ENCODE results near the gene ST6GALNAC5.

The ST6GALNAC5 gene

DNA sequence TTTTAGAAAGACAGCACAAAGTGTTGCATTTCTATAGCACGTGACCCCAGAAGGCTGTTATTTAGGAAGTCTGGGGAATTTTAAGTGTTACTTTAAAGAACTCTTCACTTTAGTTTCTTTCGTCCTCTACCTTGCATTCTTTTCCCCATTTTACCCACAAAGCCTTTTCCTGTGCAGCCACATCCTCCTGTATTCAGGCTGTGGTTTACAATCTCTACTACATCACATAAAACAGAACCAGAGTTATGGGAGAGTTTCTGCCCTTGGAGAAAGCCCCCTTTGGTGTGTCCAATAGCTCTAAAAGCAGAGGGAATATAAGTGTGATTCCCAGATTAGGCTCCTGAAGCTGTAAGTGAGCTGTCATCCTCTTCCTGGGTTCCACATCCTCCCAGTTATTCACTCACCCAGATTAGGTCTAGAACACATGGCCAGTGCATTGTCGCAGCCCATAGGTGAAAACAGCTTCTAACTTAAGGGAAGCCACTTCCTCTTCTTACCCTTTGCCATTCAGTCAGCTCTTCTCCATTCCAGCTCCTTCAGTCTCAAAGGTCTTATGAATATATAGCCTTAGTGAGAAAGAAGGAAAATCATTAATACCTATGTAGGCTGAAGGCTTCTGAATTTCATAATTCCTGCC, 180.8 kb downstream of the ST6GALNAC5 start:
- Histone ChIP-seq H3F3A (ENCODE audit: insufficient read depth) (no peaks in the 10 kb centered on the region), H3K27me3 (ENCODE audit: low read length) (no peaks in the 10 kb centered on the region), H3K4me2 (ENCODE audit: low read depth, low read length, poor library complexity, severe bottlenecking) (no peak overlapping the region), H3K4me3 (ENCODE audit: insufficient read depth, low read length, poor library complexity, severe bottlenecking) (no peak overlapping the region), H3K79me2 (ENCODE audit: insufficient read depth, low read length) (no peaks in the 10 kb centered on the region), H3K9me2 (replicated peaks; ENCODE audit: insufficient read depth, low read length) (no peaks in the 10 kb centered on the region), H3K27ac (ENCODE audit: low read depth, low read length) (no peak overlapping the region), H3K36me3 (ENCODE audit: low read length) (no peaks in the 10 kb centered on the region), H4K20me1 (ENCODE audit: low read depth, low read length) (no peaks in the 10 kb centered on the region), H3K9ac (ENCODE audit: low read length) (no peak overlapping the region), H3K9me3 (ENCODE audit: insufficient read depth, low read length) (no peaks in the 10 kb centered on the region), H2AFZ (ENCODE audit: low read depth, low read length, severe bottlenecking) (no peak overlapping the region)
- no peak for TF ChIP-seq EZH2phosphoT487 (conservative IDR thresholded peaks at IDR 0.05; ENCODE audit: low read length)
- TF ChIP-seq, protein P1, sequence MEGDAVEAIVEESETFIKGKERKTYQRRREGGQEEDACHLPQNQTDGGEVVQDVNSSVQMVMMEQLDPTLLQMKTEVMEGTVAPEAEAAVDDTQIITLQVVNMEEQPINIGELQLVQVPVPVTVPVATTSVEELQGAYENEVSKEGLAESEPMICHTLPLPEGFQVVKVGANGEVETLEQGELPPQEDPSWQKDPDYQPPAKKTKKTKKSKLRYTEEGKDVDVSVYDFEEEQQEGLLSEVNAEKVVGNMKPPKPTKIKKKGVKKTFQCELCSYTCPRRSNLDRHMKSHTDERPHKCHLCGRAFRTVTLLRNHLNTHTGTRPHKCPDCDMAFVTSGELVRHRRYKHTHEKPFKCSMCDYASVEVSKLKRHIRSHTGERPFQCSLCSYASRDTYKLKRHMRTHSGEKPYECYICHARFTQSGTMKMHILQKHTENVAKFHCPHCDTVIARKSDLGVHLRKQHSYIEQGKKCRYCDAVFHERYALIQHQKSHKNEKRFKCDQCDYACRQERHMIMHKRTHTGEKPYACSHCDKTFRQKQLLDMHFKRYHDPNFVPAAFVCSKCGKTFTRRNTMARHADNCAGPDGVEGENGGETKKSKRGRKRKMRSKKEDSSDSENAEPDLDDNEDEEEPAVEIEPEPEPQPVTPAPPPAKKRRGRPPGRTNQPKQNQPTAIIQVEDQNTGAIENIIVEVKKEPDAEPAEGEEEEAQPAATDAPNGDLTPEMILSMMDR (IDR thresholded peaks at IDR 0.05; ENCODE audit: insufficient read depth, low read length, poor library complexity, severe bottlenecking): no peak

DNA sequence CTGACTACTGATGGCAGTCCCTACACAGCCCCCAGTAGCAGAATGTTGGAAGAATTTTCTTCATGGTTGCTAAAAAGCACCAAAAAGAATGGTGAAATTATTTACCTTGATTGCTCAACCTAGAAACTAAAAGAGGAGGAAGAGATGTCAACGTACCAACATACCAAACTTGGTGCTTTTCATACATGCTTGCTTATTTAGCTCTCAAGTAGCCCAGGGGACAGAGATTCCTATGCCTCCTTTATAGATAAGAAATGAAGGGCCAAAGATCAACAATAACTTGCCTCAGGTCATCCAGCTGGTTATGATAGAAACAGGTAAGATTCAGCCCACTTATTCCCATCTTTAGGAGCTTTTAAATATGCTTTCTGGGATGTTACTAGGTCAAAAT, 181.3 kb downstream of the ST6GALNAC5 start:
- Histone ChIP-seq H3F3A (ENCODE audit: insufficient read depth) (no peaks in the 10 kb centered on the region), H3K9ac (ENCODE audit: low read length) (no peak overlapping the region), H3K4me2 (ENCODE audit: low read depth, low read length, poor library complexity, severe bottlenecking) (no peak overlapping the region), H2AFZ (ENCODE audit: low read depth, low read length, severe bottlenecking) (no peak overlapping the region), H4K20me1 (ENCODE audit: low read depth, low read length) (no peaks in the 10 kb centered on the region), H3K9me3 (ENCODE audit: insufficient read depth, low read length) (no peaks in the 10 kb centered on the region), H3K79me2 (ENCODE audit: insufficient read depth, low read length) (no peaks in the 10 kb centered on the region), H3K9me2 (replicated peaks; ENCODE audit: insufficient read depth, low read length) (no peaks in the 10 kb centered on the region), H3K27ac (ENCODE audit: low read depth, low read length) (no peak overlapping the region), H3K4me3 (ENCODE audit: insufficient read depth, low read length, poor library complexity, severe bottlenecking) (no peak overlapping the region), H3K36me3 (ENCODE audit: low read length) (no peaks in the 10 kb centered on the region), H3K27me3 (ENCODE audit: low read length) (no peaks in the 10 kb centered on the region)
- TF ChIP-seq, protein P1 (IDR thresholded peaks at IDR 0.05; ENCODE audit: insufficient read depth, low read length, poor library complexity, severe bottlenecking): no peak
- TF ChIP-seq EZH2phosphoT487 (conservative IDR thresholded peaks at IDR 0.05; ENCODE audit: low read length): no peak

DNA sequence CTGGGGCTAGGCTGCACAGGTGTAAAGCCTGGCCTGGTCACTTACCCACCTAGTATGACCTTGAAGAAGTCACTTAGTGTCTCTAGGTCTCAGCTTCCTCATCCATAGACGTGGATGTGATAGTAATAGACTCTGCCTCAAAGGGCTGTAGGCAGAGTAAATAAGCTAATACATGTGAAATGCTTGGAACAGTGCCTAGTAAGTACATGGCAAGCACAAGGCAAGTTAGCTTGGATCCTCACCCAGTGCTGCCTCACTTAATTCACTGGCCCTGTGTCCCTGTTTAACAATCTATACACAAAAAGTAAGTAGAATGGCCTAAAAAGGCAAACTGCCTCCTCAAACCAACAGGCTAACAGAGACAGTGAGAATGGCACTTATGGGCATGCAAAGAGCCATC, 184.1 kb downstream of the ST6GALNAC5 start:
- Histone ChIP-seq H2AFZ (ENCODE audit: low read depth, low read length, severe bottlenecking) (no peak overlapping the region), H3K27ac (ENCODE audit: low read depth, low read length) (no peak overlapping the region), H4K20me1 (ENCODE audit: low read depth, low read length) (no peaks in the 10 kb centered on the region), H3K9me3 (ENCODE audit: insufficient read depth, low read length) (no peaks in the 10 kb centered on the region), H3K9ac (ENCODE audit: low read length) (no peak overlapping the region), H3K27me3 (ENCODE audit: low read length) (no peaks in the 10 kb centered on the region), H3K4me2 (ENCODE audit: low read depth, low read length, poor library complexity, severe bottlenecking) (no peak overlapping the region), H3F3A (ENCODE audit: insufficient read depth) (no peaks in the 10 kb centered on the region), H3K9me2 (replicated peaks; ENCODE audit: insufficient read depth, low read length) (no peaks in the 10 kb centered on the region), H3K79me2 (ENCODE audit: insufficient read depth, low read length) (no peaks in the 10 kb centered on the region), H3K36me3 (ENCODE audit: low read length) (no peaks in the 10 kb centered on the region), H3K4me3 (ENCODE audit: insufficient read depth, low read length, poor library complexity, severe bottlenecking) (no peak overlapping the region)
- TF ChIP-seq EZH2phosphoT487 (conservative IDR thresholded peaks at IDR 0.05; ENCODE audit: low read length): no peak
- TF ChIP-seq, protein P1 (IDR thresholded peaks at IDR 0.05; ENCODE audit: insufficient read depth, low read length, poor library complexity, severe bottlenecking): no peak

All from SU-DHL-6 (cell line).